ENCODE results near the gene UBE2J2. TPM values are rescaled to one million over a fixed set of nuclear protein-coding genes. Genes with fewer than 3 reads are reported as not detected.

UBE2J2 gene
- total RNA-seq, 1 donor from 2014 or later = 32.9 TPM

GRCh38 chr1:1310476-1311053, 36.9 kb upstream of the UBE2J2 start:
- H3K4me1 ChIP-seq = peaks cover 25% of the 10 kb centered on the region
- no peaks in the 10 kb centered on the region for H3K9me3 ChIP-seq (ENCODE audit: low read depth)
- Mint-ChIP-seq H3K4me3 (peak overlapping the region; percentile 74), H3K36me3 (peaks cover 2% of the 10 kb centered on the region), H3K27me3 (ENCODE audit: insufficient read depth, low read depth) (peaks cover 4% of the 10 kb centered on the region), H3K9me3 (no peaks in the 10 kb centered on the region), H3K4me1 (peaks cover 14% of the 10 kb centered on the region), H3K27ac (no peak overlapping the region)
- H3K9ac ChIP-seq = no peak overlapping the region
- peaks cover 10% of the 10 kb centered on the region for H3K27me3 ChIP-seq
- no peak for DNase-seq (ENCODE audit: low spot score)
- no peak overlapping the region for H3K27ac ChIP-seq
- peaks cover 52% of the 10 kb centered on the region for H4K20me1 ChIP-seq (ENCODE audit: low read depth)
- no peak overlapping the region for H3K4me2 ChIP-seq
- no peak overlapping the region for H2AFZ ChIP-seq (replicated peaks)
- no peak overlapping the region for H3K4me3 ChIP-seq
- TF ChIP-seq EZH2phosphoT487 (IDR thresholded peaks at IDR 0.05) (no peak), CTCF (IDR thresholded peaks at IDR 0.05) (no peak), EZH2 (IDR thresholded peaks at IDR 0.05) (no peak)
- peaks cover 5% of the 10 kb centered on the region for H3K79me2 ChIP-seq (ENCODE audit: low read depth)
- peaks cover 13% of the 10 kb centered on the region for H3F3A ChIP-seq (ENCODE audit: low read depth)
- H3K36me3 ChIP-seq = no peaks in the 10 kb centered on the region

- TF ChIP-seq EZH2phosphoT487 (IDR thresholded peaks at IDR 0.05) (no peak), EZH2 (IDR thresholded peaks at IDR 0.05) (no peak), CTCF (IDR thresholded peaks at IDR 0.05) (no peak)
- Mint-ChIP-seq H3K27me3 (ENCODE audit: insufficient read depth, low read depth) (peaks cover 4% of the 10 kb centered on the region), H3K36me3 (peaks cover 2% of the 10 kb centered on the region), H3K4me1 (peaks cover 15% of the 10 kb centered on the region), H3K9me3 (no peaks in the 10 kb centered on the region), H3K4me3 (no peak overlapping the region), H3K27ac (no peak overlapping the region)
- H3K79me2 ChIP-seq (ENCODE audit: low read depth) = peaks cover 5% of the 10 kb centered on the region
- peaks cover 10% of the 10 kb centered on the region for H3K27me3 ChIP-seq
- no peak overlapping the region for H3K4me2 ChIP-seq
- H2AFZ ChIP-seq (replicated peaks) = no peak overlapping the region
- H3F3A ChIP-seq (ENCODE audit: low read depth) = peaks cover 18% of the 10 kb centered on the region
- H3K9ac ChIP-seq = no peak overlapping the region
- DNase-seq (ENCODE audit: low spot score) = no peak
- peaks cover 48% of the 10 kb centered on the region for H4K20me1 ChIP-seq (ENCODE audit: low read depth)
- H3K27ac ChIP-seq = no peak overlapping the region
- H3K4me3 ChIP-seq = no peak overlapping the region
- peaks cover 29% of the 10 kb centered on the region for H3K4me1 ChIP-seq
- H3K9me3 ChIP-seq (ENCODE audit: low read depth) = no peaks in the 10 kb centered on the region
- H3K36me3 ChIP-seq = no peaks in the 10 kb centered on the region
These were observed 36.4 kb upstream of the UBE2J2 start for GRCh38 chr1:1310109-1310385.

- no peak overlapping the region for H3K27ac ChIP-seq
- TF ChIP-seq EZH2 (IDR thresholded peaks at IDR 0.05) (no peak), CTCF (IDR thresholded peaks at IDR 0.05) (no peak), EZH2phosphoT487 (IDR thresholded peaks at IDR 0.05) (no peak)
- H3K9ac ChIP-seq = no peak overlapping the region
- peak overlapping the region; percentile 80 for H3K4me3 Mint-ChIP-seq
- peaks cover 22% of the 10 kb centered on the region for H3F3A ChIP-seq (ENCODE audit: low read depth)
- H3K36me3 ChIP-seq = no peaks in the 10 kb centered on the region
- H3K27ac Mint-ChIP-seq = no peak overlapping the region
- no peaks in the 10 kb centered on the region for H3K9me3 ChIP-seq (ENCODE audit: low read depth)
- H3K79me2 ChIP-seq (ENCODE audit: low read depth) = peaks cover 5% of the 10 kb centered on the region
- H3K4me1 ChIP-seq = peaks cover 35% of the 10 kb centered on the region
- H3K27me3 ChIP-seq = peaks cover 10% of the 10 kb centered on the region
- peak overlapping the region; percentile 94 for H3K4me2 ChIP-seq
- H2AFZ ChIP-seq (replicated peaks) = no peak overlapping the region
- H3K27me3 Mint-ChIP-seq (ENCODE audit: insufficient read depth, low read depth) = peaks cover 4% of the 10 kb centered on the region
- H3K4me3 ChIP-seq = peak overlapping the region; percentile 71
- peaks cover 45% of the 10 kb centered on the region for H4K20me1 ChIP-seq (ENCODE audit: low read depth)
- peaks cover 2% of the 10 kb centered on the region for H3K36me3 Mint-ChIP-seq
- H3K4me1 Mint-ChIP-seq = peaks cover 17% of the 10 kb centered on the region
- no peaks in the 10 kb centered on the region for H3K9me3 Mint-ChIP-seq
- DNase-seq (ENCODE audit: low spot score) = peak; percentile 42
These were observed 35.8 kb upstream of the UBE2J2 start for GRCh38 chr1:1309251-1310108.
